Neural cell (in vitro differentiated cells): Measurements from ENCODE around the gene PGA4.

Experiments used
- CTCF ChIP-seq: fragments of 450-650 bp; IDR thresholded peaks from 2 replicates; pipeline ENCODE4 v1.5.1; 2014; ENCODE audit warnings: antibody characterized with exemption, mild to moderate bottlenecking, moderate library complexity; ENCODE audit not compliant: poor library complexity, severe bottlenecking
- EP300 ChIP-seq: fragments of 450-650 bp; conservative IDR thresholded peaks from 2 replicates; pipeline ENCODE4 v1.6.1; 2014; ENCODE audit warnings: antibody characterized with exemption, mild to moderate bottlenecking, moderate library complexity; ENCODE audit not compliant: poor library complexity, severe bottlenecking
- EZH2 ChIP-seq: fragments of 200-600, 300-800 bp; shearing (Covaris generic), sonication (generic); IDR thresholded peaks from 2 replicates; pipeline ENCODE4 v1.6.1; 2014; ENCODE audit warnings: antibody characterized with exemption, low read length, borderline replicate concordance, mild to moderate bottlenecking; ENCODE audit not compliant: insufficient read depth, poor library complexity, severe bottlenecking
- MXI1 ChIP-seq: fragments of 450-650 bp; conservative IDR thresholded peaks from 2 replicates; pipeline ENCODE4 v1.6.1; 2014; ENCODE audit warnings: antibody characterized with exemption, mild to moderate bottlenecking; ENCODE audit not compliant: poor library complexity, severe bottlenecking
- POLR2AphosphoS5 ChIP-seq: IDR thresholded peaks from 2 replicates; pipeline ENCODE4 v1.6.1; 2012
- RAD21 ChIP-seq: fragments of 450-650 bp; conservative IDR thresholded peaks from 2 replicates; pipeline ENCODE4 v1.6.1; 2014; ENCODE audit warnings: antibody characterized with exemption, mild to moderate bottlenecking, moderate library complexity
- TAF1 ChIP-seq: IDR thresholded peaks from 2 replicates; pipeline ENCODE4 v1.6.1; 2012; ENCODE audit warnings: low read depth
- TF ChIP-seq, protein P1 (sequence below): IDR thresholded peaks from 2 replicates; pipeline ENCODE4 v1.6.1; 2012; ENCODE audit warnings: borderline replicate concordance

DNA sequence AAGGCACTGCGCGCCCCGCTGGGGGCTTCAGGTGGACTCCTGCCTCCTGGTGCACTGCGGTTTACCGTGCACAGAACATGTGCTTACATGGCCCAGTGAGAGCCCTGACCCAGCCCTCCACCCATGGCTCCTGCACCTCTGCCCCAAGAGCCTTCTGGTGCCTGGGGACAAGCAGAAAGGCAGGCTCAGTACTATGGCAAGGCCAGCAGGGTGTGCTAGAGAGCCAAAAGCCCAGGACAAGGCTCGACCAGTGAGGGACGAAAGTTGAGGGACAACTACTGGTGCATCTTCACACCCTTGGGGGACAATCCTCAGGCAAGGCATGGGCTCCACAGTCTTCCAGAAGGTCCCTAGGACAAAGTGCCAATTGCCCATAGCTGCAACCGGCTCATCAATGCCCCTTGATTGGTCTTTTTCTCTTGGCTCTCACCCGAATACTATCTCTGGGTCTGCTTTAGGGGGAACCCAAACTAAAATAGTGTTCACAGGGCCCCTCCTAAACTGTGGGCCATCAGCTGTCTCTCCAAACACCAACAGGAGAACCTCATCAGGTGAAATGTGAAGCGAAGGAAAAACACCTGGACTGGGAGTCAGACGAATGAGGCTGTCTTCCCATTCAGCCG, 32.4 kb downstream of the PGA4 start:
- TF ChIP-seq EP300: no peak
- TF ChIP-seq EZH2: no peak
- no peak for TF ChIP-seq CTCF
- TF ChIP-seq POLR2AphosphoS5: no peak
- TF ChIP-seq TAF1: no peak
- no peak for TF ChIP-seq RAD21
- TF ChIP-seq, protein P1, sequence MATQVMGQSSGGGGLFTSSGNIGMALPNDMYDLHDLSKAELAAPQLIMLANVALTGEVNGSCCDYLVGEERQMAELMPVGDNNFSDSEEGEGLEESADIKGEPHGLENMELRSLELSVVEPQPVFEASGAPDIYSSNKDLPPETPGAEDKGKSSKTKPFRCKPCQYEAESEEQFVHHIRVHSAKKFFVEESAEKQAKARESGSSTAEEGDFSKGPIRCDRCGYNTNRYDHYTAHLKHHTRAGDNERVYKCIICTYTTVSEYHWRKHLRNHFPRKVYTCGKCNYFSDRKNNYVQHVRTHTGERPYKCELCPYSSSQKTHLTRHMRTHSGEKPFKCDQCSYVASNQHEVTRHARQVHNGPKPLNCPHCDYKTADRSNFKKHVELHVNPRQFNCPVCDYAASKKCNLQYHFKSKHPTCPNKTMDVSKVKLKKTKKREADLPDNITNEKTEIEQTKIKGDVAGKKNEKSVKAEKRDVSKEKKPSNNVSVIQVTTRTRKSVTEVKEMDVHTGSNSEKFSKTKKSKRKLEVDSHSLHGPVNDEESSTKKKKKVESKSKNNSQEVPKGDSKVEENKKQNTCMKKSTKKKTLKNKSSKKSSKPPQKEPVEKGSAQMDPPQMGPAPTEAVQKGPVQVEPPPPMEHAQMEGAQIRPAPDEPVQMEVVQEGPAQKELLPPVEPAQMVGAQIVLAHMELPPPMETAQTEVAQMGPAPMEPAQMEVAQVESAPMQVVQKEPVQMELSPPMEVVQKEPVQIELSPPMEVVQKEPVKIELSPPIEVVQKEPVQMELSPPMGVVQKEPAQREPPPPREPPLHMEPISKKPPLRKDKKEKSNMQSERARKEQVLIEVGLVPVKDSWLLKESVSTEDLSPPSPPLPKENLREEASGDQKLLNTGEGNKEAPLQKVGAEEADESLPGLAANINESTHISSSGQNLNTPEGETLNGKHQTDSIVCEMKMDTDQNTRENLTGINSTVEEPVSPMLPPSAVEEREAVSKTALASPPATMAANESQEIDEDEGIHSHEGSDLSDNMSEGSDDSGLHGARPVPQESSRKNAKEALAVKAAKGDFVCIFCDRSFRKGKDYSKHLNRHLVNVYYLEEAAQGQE: no peak
- no peak for TF ChIP-seq MXI1
